Measurements from ENCODE around the gene SURF1. TPM values are rescaled to one million over a fixed set of nuclear protein-coding genes. Genes with fewer than 3 reads are reported as not detected.
A peak's percentile ranks its signal among the peaks of the same experiment; 100 is the strongest.

Gene SURF1, protein sequence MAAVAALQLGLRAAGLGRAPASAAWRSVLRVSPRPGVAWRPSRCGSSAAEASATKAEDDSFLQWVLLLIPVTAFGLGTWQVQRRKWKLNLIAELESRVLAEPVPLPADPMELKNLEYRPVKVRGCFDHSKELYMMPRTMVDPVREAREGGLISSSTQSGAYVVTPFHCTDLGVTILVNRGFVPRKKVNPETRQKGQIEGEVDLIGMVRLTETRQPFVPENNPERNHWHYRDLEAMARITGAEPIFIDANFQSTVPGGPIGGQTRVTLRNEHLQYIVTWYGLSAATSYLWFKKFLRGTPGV
- 32.7 TPM for polyA plus RNA-seq (2013, experiment 1 of 4)
- polyA plus RNA-seq (2013, experiment 2 of 4), result 42.1 TPM
- 33.4 TPM for polyA plus RNA-seq (2013, experiment 3 of 4)
- polyA plus RNA-seq (2013, experiment 4 of 4), result 38.6 TPM

- 0 to 1% methylated on average over 78 of the region's 78 CpGs for WGBS, 2 experiments
- peak within 1 kb of the TSS; percentile 82 for H3K4me3 ChIP-seq (ENCODE audit: insufficient read depth, low read depth, low read length)
- H3K27ac ChIP-seq (ENCODE audit: insufficient read depth, low read depth, low read length, poor library complexity, severe bottlenecking), result no peak within 1 kb of the TSS
- no peaks in the 10 kb centered on the region for H3K27me3 ChIP-seq (ENCODE audit: control insufficient read depth, insufficient read depth, low read length, poor library complexity, severe bottlenecking)
- peaks cover 8% of the 10 kb centered on the region for H3K4me1 ChIP-seq (ENCODE audit: control insufficient read depth, insufficient read depth, low read length)
- peaks cover 18% of the 10 kb centered on the region for H3K36me3 ChIP-seq (ENCODE audit: control insufficient read depth, insufficient read depth, low read length)
- no peaks in the 10 kb centered on the region for H3K9me3 ChIP-seq (ENCODE audit: control insufficient read depth, low read length)
These were observed at the start of gene SURF1, which contains the start of gene SURF2 for GRCh38 chr9:133356391-133357091. TSS of gene SURF1 (minus strand) at chr9:133356487. CDS start at chr9:133356453, 34 bp downstream. TSS of gene SURF2 (plus strand) at chr9:133356550. CDS start at chr9:133356593, 43 bp downstream.

DNA sequence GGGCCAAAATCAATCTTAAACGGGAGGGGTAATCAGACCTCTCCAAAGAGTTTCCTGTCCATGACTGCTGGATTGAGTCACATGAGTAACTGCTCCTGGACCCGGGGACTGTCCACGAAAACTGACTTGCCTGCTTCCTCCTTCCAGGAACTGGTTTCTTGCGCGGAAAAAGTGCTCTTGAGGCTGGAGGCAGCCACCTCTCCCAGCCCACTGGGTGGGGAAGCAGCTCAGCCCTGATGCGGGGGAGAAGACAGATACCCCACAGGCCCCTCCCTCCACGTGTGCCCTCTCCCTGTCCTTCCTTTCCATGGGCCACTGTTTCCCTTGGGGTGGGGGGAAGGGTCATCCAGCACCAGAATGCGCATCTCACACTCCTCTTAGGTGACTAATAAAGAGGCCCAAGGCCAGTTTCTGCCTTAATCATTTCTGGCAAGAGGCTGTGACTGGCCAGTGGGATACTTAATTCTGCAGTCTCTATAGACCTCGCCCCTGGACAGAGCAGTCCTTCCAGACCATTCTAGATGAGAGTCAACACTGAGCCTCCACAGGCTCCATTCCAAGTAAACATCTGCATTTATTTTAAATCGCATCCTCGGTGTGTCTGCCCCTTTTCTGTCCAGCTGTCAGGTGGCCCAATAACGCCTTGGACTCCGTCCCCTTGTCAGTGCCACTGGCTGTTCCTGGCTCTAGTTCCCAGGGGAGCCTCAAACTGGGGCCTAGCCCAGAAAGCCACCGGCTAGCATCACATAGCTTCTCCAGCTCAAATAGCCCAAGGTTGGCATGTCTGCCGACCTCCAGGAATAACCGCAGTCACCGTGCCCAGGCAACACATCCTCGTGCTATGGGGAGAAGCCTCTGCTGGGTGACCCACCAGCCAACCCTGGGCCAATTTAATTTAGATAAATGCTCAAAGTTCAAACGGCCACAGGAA is 49.5 kb upstream of the SURF1 start:
- no peak overlapping the region for H3K27ac ChIP-seq (ENCODE audit: insufficient read depth, low read depth, low read length, poor library complexity, severe bottlenecking)
- H3K36me3 ChIP-seq (ENCODE audit: control insufficient read depth, insufficient read depth, low read length), result peaks cover 25% of the 10 kb centered on the region
- WGBS, 2 experiments, result 89 to 91% methylated on average over 19 of the region's 19 CpGs
- no peaks in the 10 kb centered on the region for H3K27me3 ChIP-seq (ENCODE audit: control insufficient read depth, insufficient read depth, low read length, poor library complexity, severe bottlenecking)
- H3K9me3 ChIP-seq (ENCODE audit: control insufficient read depth, low read length), result no peaks in the 10 kb centered on the region
- no peaks in the 10 kb centered on the region for H3K4me1 ChIP-seq (ENCODE audit: control insufficient read depth, insufficient read depth, low read length)
- H3K4me3 ChIP-seq (ENCODE audit: insufficient read depth, low read depth, low read length), result no peak overlapping the region

DNA sequence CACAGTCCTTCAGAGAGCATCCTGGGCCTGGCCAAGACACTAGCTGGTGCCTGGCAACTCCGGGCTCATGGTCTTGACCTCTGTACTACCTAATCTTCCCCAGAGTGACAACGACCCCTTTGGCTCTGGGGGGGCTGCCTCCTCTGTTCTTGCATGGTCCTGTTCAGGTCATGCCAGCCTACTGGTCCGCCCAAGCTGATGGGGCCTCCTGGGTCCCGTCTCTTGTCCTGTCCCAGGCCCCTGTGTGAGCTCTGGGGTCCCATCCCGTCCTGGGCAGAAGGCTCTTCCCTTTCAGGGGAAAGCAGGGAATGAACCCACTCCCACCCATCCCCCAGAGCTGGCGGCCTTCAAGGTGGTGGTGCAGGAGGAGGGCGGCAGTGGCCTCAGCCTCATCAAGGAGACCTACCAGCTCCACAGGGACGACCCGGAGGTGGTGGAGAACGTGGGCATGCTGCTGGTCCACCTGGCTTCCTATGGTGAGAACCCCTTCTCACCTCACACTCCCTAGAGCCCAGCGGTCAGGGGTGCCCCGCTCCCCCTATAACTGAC is 48.2 kb upstream of the SURF1 start:
- Histone ChIP-seq H3K4me3 (ENCODE audit: insufficient read depth, low read depth, low read length) (no peak overlapping the region), H3K27ac (ENCODE audit: insufficient read depth, low read depth, low read length, poor library complexity, severe bottlenecking) (no peak overlapping the region), H3K36me3 (ENCODE audit: control insufficient read depth, insufficient read depth, low read length) (peaks cover 15% of the 10 kb centered on the region), H3K4me1 (ENCODE audit: control insufficient read depth, insufficient read depth, low read length) (no peaks in the 10 kb centered on the region), H3K9me3 (ENCODE audit: control insufficient read depth, low read length) (no peaks in the 10 kb centered on the region), H3K27me3 (ENCODE audit: control insufficient read depth, insufficient read depth, low read length, poor library complexity, severe bottlenecking) (no peaks in the 10 kb centered on the region)
- WGBS, 2 experiments, result 95% methylated on average over 12 of the region's 12 CpGs

DNA sequence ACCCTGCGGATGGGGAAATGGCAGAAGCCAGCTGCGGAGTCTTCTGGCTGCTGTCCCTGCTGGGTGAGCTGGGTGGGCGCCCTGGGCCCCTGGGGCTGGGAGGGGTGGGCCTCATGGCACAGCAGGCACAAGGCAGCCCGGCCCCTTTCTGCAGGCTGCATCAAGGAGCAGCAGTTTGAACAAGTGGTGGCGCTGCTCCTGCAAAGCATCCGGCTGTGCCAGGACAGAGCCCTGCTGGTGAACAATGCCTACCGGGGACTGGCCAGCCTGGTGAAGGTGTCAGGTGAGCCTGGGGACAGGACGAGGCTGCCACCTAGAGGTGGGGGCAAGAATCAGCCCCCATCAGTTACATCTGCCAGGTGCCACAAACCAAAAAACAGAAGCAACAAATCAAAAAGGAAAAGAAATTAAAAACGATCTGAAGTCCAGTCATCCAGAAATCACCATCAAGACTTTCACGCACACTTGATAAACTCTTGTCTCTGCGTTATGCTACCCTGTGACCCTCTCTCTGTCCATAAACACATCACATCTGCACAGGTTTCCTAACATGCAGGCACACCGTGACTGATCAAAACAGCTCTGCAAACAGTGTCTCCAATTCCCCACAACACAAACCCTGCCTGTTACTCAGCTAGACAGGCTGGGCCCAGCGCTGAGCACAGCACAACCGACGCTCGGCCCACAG is 47.6 kb upstream of the SURF1 start:
- Histone ChIP-seq H3K4me1 (ENCODE audit: control insufficient read depth, insufficient read depth, low read length) (no peaks in the 10 kb centered on the region), H3K4me3 (ENCODE audit: insufficient read depth, low read depth, low read length) (no peak overlapping the region), H3K27me3 (ENCODE audit: control insufficient read depth, insufficient read depth, low read length, poor library complexity, severe bottlenecking) (no peaks in the 10 kb centered on the region), H3K9me3 (ENCODE audit: control insufficient read depth, low read length) (no peaks in the 10 kb centered on the region), H3K27ac (ENCODE audit: insufficient read depth, low read depth, low read length, poor library complexity, severe bottlenecking) (no peak overlapping the region), H3K36me3 (ENCODE audit: control insufficient read depth, insufficient read depth, low read length) (peaks cover 15% of the 10 kb centered on the region)
- 84 to 85% methylated on average over 16 of the region's 16 CpGs for WGBS, 2 experiments

DNA sequence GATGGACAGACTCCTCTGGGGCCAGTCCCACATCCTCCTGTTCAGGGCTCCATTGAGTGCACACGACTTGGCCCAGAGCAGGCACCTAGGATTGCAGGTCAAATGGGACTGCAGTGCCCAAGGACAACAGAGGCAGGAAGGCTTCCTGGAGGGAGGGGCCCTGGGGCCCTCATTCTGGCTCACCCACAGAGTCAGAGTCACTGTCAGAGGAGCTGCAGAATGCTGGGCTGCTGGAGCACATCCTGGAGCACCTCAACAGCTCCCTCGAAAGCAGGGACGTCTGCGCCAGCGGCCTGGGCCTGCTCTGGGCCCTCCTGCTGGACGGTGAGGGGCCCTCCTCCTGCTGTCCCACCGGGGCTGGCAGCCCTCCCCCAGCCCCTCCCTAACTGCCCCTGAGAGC is 46.4 kb upstream of the SURF1 start:
- Histone ChIP-seq H3K36me3 (ENCODE audit: control insufficient read depth, insufficient read depth, low read length) (peaks cover 12% of the 10 kb centered on the region), H3K27ac (ENCODE audit: insufficient read depth, low read depth, low read length, poor library complexity, severe bottlenecking) (no peak overlapping the region), H3K4me3 (ENCODE audit: insufficient read depth, low read depth, low read length) (no peak overlapping the region), H3K9me3 (ENCODE audit: control insufficient read depth, low read length) (no peaks in the 10 kb centered on the region), H3K4me1 (ENCODE audit: control insufficient read depth, insufficient read depth, low read length) (no peaks in the 10 kb centered on the region), H3K27me3 (ENCODE audit: control insufficient read depth, insufficient read depth, low read length, poor library complexity, severe bottlenecking) (no peaks in the 10 kb centered on the region)
- 90 to 94% methylated on average over 7 of the region's 7 CpGs for WGBS, 2 experiments

- WGBS, 2 experiments, result 91 to 92% methylated on average over 6 of the region's 6 CpGs
- H3K9me3 ChIP-seq (ENCODE audit: control insufficient read depth, low read length), result no peaks in the 10 kb centered on the region
- H3K4me1 ChIP-seq (ENCODE audit: control insufficient read depth, insufficient read depth, low read length), result no peaks in the 10 kb centered on the region
These were observed 45.3 kb upstream of the SURF1 start for GRCh38 chr9:133401588-133401987.

DNA sequence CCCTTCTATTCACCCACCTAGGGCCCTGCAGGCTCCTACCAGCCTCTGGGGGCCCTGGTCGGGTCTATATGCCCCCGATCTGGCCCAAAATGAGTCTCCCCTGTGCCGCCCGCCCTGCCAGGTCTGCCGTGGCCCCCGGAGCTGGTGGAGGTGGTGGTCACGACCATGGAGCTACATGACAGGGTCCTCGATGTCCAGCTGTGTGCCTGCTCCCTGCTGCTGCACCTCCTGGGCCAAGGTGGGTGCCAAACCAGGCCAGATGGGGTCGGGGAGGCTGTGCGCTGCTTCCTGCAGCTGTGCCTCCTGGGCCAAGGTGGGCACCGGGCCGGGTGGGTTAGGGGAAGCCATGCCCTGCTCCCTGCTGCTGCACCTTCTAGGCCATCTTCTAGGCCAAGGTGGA is 44.0 kb upstream of the SURF1 start:
- 94% methylated on average over 12 of the region's 12 CpGs for WGBS, 2 experiments
- Histone ChIP-seq H3K4me1 (ENCODE audit: control insufficient read depth, insufficient read depth, low read length) (no peaks in the 10 kb centered on the region), H3K27ac (ENCODE audit: insufficient read depth, low read depth, low read length, poor library complexity, severe bottlenecking) (no peak overlapping the region), H3K4me3 (ENCODE audit: insufficient read depth, low read depth, low read length) (no peak overlapping the region), H3K9me3 (ENCODE audit: control insufficient read depth, low read length) (no peaks in the 10 kb centered on the region), H3K36me3 (ENCODE audit: control insufficient read depth, insufficient read depth, low read length) (peaks cover 3% of the 10 kb centered on the region), H3K27me3 (ENCODE audit: control insufficient read depth, insufficient read depth, low read length, poor library complexity, severe bottlenecking) (no peaks in the 10 kb centered on the region)

More at GRCh38 chr9:133401588-133401987, 45.3 kb upstream of the SURF1 start:
- no peaks in the 10 kb centered on the region for H3K27me3 ChIP-seq (ENCODE audit: control insufficient read depth, insufficient read depth, low read length, poor library complexity, severe bottlenecking)
- no peak overlapping the region for H3K4me3 ChIP-seq (ENCODE audit: insufficient read depth, low read depth, low read length)
- no peak overlapping the region for H3K27ac ChIP-seq (ENCODE audit: insufficient read depth, low read depth, low read length, poor library complexity, severe bottlenecking)
- peaks cover 9% of the 10 kb centered on the region for H3K36me3 ChIP-seq (ENCODE audit: control insufficient read depth, insufficient read depth, low read length)

DNA sequence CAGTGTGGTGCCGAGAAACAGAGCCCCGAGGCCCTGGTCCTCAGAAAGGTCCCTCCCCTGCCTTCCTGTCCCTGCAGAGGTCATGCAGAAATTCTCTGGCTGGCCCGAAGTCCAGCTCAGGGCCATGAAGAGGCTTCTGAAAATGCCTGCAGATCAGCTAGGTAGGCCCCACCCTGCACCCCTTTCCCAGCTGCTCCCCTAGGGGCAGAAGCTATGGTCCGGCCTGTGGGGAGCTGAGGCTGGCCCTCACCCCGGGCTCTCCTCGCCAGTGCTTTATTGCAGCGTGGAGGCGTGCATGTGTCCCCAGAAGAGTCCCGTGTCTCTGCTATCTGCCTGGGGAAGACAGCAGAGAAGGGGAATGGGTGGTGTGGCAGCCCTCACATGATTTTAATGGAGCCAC is 41.6 kb upstream of the SURF1 start:
- Histone ChIP-seq H3K4me1 (ENCODE audit: control insufficient read depth, insufficient read depth, low read length) (no peaks in the 10 kb centered on the region), H3K9me3 (ENCODE audit: control insufficient read depth, low read length) (no peaks in the 10 kb centered on the region), H3K36me3 (ENCODE audit: control insufficient read depth, insufficient read depth, low read length) (no peaks in the 10 kb centered on the region), H3K4me3 (ENCODE audit: insufficient read depth, low read depth, low read length) (no peak overlapping the region), H3K27ac (ENCODE audit: insufficient read depth, low read depth, low read length, poor library complexity, severe bottlenecking) (no peak overlapping the region), H3K27me3 (ENCODE audit: control insufficient read depth, insufficient read depth, low read length, poor library complexity, severe bottlenecking) (no peaks in the 10 kb centered on the region)
- WGBS, 2 experiments, result 81 to 85% methylated on average over 9 of the region's 9 CpGs

GRCh38 chr9:133397370-133397769 is 41.1 kb upstream of the SURF1 start:
- H3K27ac ChIP-seq (ENCODE audit: insufficient read depth, low read depth, low read length, poor library complexity, severe bottlenecking), result no peak overlapping the region
- WGBS, 2 experiments, result 84 to 88% methylated on average over 6 of the region's 6 CpGs
- H3K9me3 ChIP-seq (ENCODE audit: control insufficient read depth, low read length), result no peaks in the 10 kb centered on the region
- no peaks in the 10 kb centered on the region for H3K36me3 ChIP-seq (ENCODE audit: control insufficient read depth, insufficient read depth, low read length)
- no peaks in the 10 kb centered on the region for H3K4me1 ChIP-seq (ENCODE audit: control insufficient read depth, insufficient read depth, low read length)
- H3K4me3 ChIP-seq (ENCODE audit: insufficient read depth, low read depth, low read length), result no peak overlapping the region
- H3K27me3 ChIP-seq (ENCODE audit: control insufficient read depth, insufficient read depth, low read length, poor library complexity, severe bottlenecking), result no peaks in the 10 kb centered on the region

Data from ectodermal cell (in vitro differentiated cells).